PC-3 (cell line): ENCODE data around the gene IMPA2. TPM values are rescaled to one million over a fixed set of nuclear protein-coding genes. Genes with fewer than 3 reads are reported as not detected.

Experiments used
- ATAC-seq: fragments of 200-7000 bp; cut with Tn5 transposase; 2 replicates; pipeline ENCODE4 v1.9.1; 2020; ENCODE audit warnings: mild to moderate bottlenecking, moderate library complexity
- BruUV-seq: library from RNA; stranded (reverse); fragments of 400-500 nt; replicated peaks from 2 replicates; lab custom pipeline; 2021; lab: Mats Ljungman, UMichigan
- CTCF ChIA-PET: fragments of 300-600 bp; sonication (Branson Sonifier 250); formaldehyde crosslinking; loops from one replicate; lab custom pipeline; 2022; ENCODE audit warnings: antibody characterized with exemption; lab: Charles Lee
- POLR2A ChIA-PET: fragments of 300-600 bp; sonication (Branson Sonifier 250); formaldehyde crosslinking; loops from one replicate; lab custom pipeline; 2022; ENCODE audit warnings: antibody characterized with exemption; ENCODE audit not compliant: unreplicated experiment; lab: Charles Lee
- DNase-seq: peaks from one replicate; pipeline ENCODE4 v3.0.0-alpha.2; 2015
- H2AFZ ChIP-seq: fragments of 300-600 bp; sonication (generic); 2 replicates; pipeline ENCODE4 v1.6.0; 2016; ENCODE audit warnings: antibody characterized with exemption, low read length
- H3F3A ChIP-seq: fragments of 300-600 bp; sonication (generic); one replicate; pipeline ENCODE4 v1.6.0; 2017; ENCODE audit warnings: antibody characterized with exemption, low read length, control low read depth, mild to moderate bottlenecking; ENCODE audit not compliant: unreplicated experiment
- H3K27ac ChIP-seq: fragments of 300-600 bp; sonication (generic); 2 replicates; pipeline ENCODE4 v1.5.1; 2016; ENCODE audit warnings: mild to moderate bottlenecking, low read length
- H3K27me3 ChIP-seq: fragments of 300-600 bp; sonication (generic); 2 replicates; pipeline ENCODE4 v1.6.1; 2016; ENCODE audit warnings: low read length, mixed read lengths
- H3K36me3 ChIP-seq: fragments of 300-600 bp; sonication (generic); 2 replicates; pipeline ENCODE4 v1.6.1; 2016; ENCODE audit warnings: low read depth, mixed run types, low read length, mixed read lengths
- H3K4me1 ChIP-seq: fragments of 300-600 bp; sonication (generic); 2 replicates; pipeline ENCODE4 v1.5.1; 2016; ENCODE audit warnings: low read length; ENCODE audit not compliant: insufficient read depth
- H3K4me2 ChIP-seq: fragments of 300-600 bp; sonication (generic); 2 replicates; pipeline ENCODE4 v1.6.0; 2016; ENCODE audit warnings: low read length
- H3K4me3 ChIP-seq: fragments of 300-600 bp; sonication (generic); 2 replicates; pipeline ENCODE4 v1.5.1; 2016; ENCODE audit warnings: mild to moderate bottlenecking, low read length, mixed read lengths
- H3K79me2 ChIP-seq: fragments of 300-600 bp; sonication (generic); 2 replicates; pipeline ENCODE4 v1.6.1; 2017; ENCODE audit warnings: low read length, mixed read lengths
- H3K9ac ChIP-seq: fragments of 300-600 bp; sonication (generic); 2 replicates; pipeline ENCODE4 v1.6.0; 2016; ENCODE audit warnings: mild to moderate bottlenecking, low read length
- H3K9me2 ChIP-seq: fragments of 300-600 bp; sonication (generic); replicated peaks from 2 replicates; pipeline ENCODE4 v1.6.1; 2016; ENCODE audit warnings: mixed run types, low read length, mixed read lengths
- H3K9me3 ChIP-seq: fragments of 300-600 bp; sonication (generic); 2 replicates; pipeline ENCODE4 v1.6.1; 2016; ENCODE audit warnings: low read length, mixed read lengths
- H4K20me1 ChIP-seq: fragments of 300-600 bp; sonication (generic); 2 replicates; pipeline ENCODE4 v1.6.1; 2016; ENCODE audit warnings: low read length, mixed read lengths
- CTCF ChIP-seq: fragments of 300-600 bp; sonication (generic); conservative IDR thresholded peaks from 2 replicates; pipeline ENCODE4 v1.5.1; 2017; ENCODE audit warnings: antibody characterized with exemption, low read depth, mild to moderate bottlenecking, low read length
- EZH2 ChIP-seq: fragments of 300-600 bp; sonication (generic); IDR thresholded peaks from one replicate; pipeline ENCODE4 v1.6.1; 2017; ENCODE audit warnings: antibody characterized with exemption, mild to moderate bottlenecking, low read length; ENCODE audit not compliant: unreplicated experiment
- EZH2phosphoT487 ChIP-seq: fragments of 300-600 bp; sonication (generic); IDR thresholded peaks from 2 replicates; pipeline ENCODE4 v1.6.1; 2018; ENCODE audit warnings: mild to moderate bottlenecking, antibody characterized with exemption, low read length, borderline replicate concordance
- intact Hi-C: fragments of 100-400 bp; cut with micrococcal nuclease; formaldehyde crosslinking; loops from 2 replicates; pipeline ENCODE4 v1.9.0; 2023
- total RNA-seq: library from RNA; depleted of rRNA; stranded (reverse); fragments of >200 nt; gene quantifications from 2 replicates; pipeline ENCODE4 v1.2.3, GENCODE V29; 2014

The IMPA2 gene
- total RNA-seq, 1 experiment from 2014 or later, result 38.2 TPM

- H3F3A ChIP-seq, result no peaks in the 10 kb centered on the region
- ATAC-seq (no peak), DNase-seq (no peak)
- H3K9ac ChIP-seq, result no peak overlapping the region
- no peaks in the 10 kb centered on the region for H3K27me3 ChIP-seq
- no peak for TF ChIP-seq EZH2
- TF ChIP-seq CTCF, result no peak
- no peak for TF ChIP-seq EZH2phosphoT487
- H3K4me3 ChIP-seq, result no peak overlapping the region
- BruUV-seq, result no TSS peak
- no peaks in the 10 kb centered on the region for H3K79me2 ChIP-seq
- H4K20me1 ChIP-seq, result no peaks in the 10 kb centered on the region
- intact Hi-C loops, result no loop called here
- no peak overlapping the region for H3K4me2 ChIP-seq
- 0 out of 2 replicates have a peak, but pooled peaks cover under 1% of the 10 kb centered on the region for H3K4me1 ChIP-seq
- H3K36me3 ChIP-seq, result peaks cover 8% of the 10 kb centered on the region; the same call in 1 of the 2 replicates
- H2AFZ ChIP-seq, result no peak overlapping the region
- no peaks in the 10 kb centered on the region for H3K9me2 ChIP-seq
- no peak overlapping the region for H3K27ac ChIP-seq
- ChIA-PET POLR2A (no interaction called here), CTCF (no interaction called here)
- peaks cover 14% of the 10 kb centered on the region for H3K9me3 ChIP-seq
Measured at GRCh38 chr18:11960743-11961380, 20.4 kb upstream of the IMPA2 start.

GRCh38 chr18:11962597-11962996, 18.7 kb upstream of the IMPA2 start:
- BruUV-seq, result no TSS peak
- no peak for ATAC-seq
- Histone ChIP-seq H3K4me3 (no peak overlapping the region), H3K27me3 (no peaks in the 10 kb centered on the region), H3K36me3 (no peaks in the 10 kb centered on the region), H3K9me3 (peaks cover 3% of the 10 kb centered on the region), H3K4me1 (no peaks in the 10 kb centered on the region), H3K9me2 (no peaks in the 10 kb centered on the region), H3K9ac (no peak overlapping the region), H4K20me1 (no peaks in the 10 kb centered on the region), H3F3A (no peaks in the 10 kb centered on the region), H3K27ac (no peak overlapping the region), H3K4me2 (no peak overlapping the region), H2AFZ (0 out of 2 replicates have a peak overlapping the region, but pooled peaks have one; percentile 12), H3K79me2 (no peaks in the 10 kb centered on the region)
- TF ChIP-seq CTCF (no peak), EZH2 (no peak), EZH2phosphoT487 (no peak)
- DNase-seq, result no peak
- ChIA-PET POLR2A (no interaction called here), CTCF (no interaction called here)
- intact Hi-C loops, result no loop called here

GRCh38 chr18:11963991-11964484, 17.3 kb upstream of the IMPA2 start:
- BruUV-seq, result no TSS peak
- Histone ChIP-seq H2AFZ (0 out of 2 replicates have a peak overlapping the region, but pooled peaks have one; percentile 23), H3K27ac (no peak overlapping the region), H4K20me1 (no peaks in the 10 kb centered on the region), H3F3A (no peaks in the 10 kb centered on the region), H3K9me3 (no peaks in the 10 kb centered on the region), H3K4me1 (no peaks in the 10 kb centered on the region), H3K9ac (no peak overlapping the region), H3K27me3 (no peaks in the 10 kb centered on the region), H3K4me3 (no peak overlapping the region), H3K9me2 (no peaks in the 10 kb centered on the region), H3K4me2 (no peak overlapping the region), H3K79me2 (no peaks in the 10 kb centered on the region), H3K36me3 (no peaks in the 10 kb centered on the region)
- ATAC-seq (peak; percentile 69), DNase-seq (no peak)
- intact Hi-C loops, result loop anchor here (1.0 kb wide), 1 partner anchor 26 kb away; no protein-coding TSS in a partner anchor
- no peak for TF ChIP-seq EZH2
- TF ChIP-seq CTCF, result peak; percentile 35; the same call in 1 of the 2 replicates
- ChIA-PET CTCF (no interaction called here), POLR2A (no interaction called here)
